LoVo (cell line): ENCODE results near the gene PIGC.

Source experiments
- DNase-seq: peaks from one replicate; pipeline ENCODE4 v3.0.0-alpha.2; 2016; ENCODE audit warnings: low spot score

PIGC gene

DNA sequence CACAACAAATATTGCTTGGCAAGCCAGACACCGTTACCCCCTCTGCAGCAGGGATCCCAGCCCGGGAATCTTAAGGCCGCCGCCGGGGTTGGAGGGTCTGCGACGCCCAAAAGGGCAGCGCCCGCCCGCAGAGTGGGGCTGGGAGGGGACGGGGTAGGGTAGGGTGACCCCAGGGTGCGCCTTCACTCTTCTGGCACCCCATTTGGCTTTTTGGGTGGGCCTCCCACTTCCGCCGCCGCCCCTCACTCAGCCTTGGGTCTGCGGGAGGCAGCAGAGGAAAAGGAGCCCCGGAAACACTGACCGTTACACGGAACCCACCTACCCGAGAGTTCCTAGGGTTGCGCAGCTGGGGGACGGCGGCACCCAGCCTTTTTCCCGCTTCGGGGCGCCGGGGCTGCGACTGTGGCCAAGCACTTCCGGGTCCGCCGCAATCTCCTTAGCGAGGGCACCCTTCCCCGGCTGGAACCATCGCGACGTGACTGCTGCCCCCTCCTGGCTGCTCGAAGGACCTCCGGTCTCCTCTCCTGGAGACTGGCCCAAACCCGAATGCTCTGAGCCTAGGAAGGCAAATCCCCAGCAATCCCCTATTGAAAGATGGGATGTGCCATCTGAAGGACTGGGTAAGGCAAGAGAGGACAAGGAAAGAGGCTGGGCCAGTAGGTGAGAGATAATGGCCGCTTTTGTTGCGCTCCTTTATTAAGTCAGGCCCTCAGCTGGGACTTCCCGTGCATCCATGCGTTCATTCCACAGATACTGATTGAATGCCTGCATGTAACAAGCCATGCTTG, at the start of gene PIGC:
Gene PIGC, minus strand, starts transcription at position 404 of the 788 bp plus-strand sequence. CDS start 1,447 bp downstream, outside the sequence.
- DNase-seq = peak; percentile 94

GRCh38 chr1:172492421-172492820, 48.6 kb upstream of the PIGC start:
- no peak for DNase-seq

DNA sequence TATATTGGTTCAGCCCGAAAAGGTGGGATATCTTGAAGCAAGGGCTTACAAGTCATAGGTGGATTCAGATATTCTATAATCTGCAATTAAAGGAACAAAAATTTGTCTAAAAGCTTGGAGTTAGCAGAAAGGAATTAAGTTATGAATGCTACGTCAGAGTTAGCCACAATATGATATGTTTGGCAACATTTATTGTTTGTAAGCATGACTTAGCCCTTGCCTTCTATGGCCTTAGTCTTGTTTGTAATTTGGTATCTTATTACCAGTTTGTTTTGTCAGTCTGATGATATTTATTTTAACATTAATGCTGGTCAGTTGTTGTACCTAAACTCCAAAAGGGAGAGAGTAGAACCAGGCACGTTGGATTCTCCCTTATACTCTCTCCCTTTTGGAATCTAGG, 46.0 kb upstream of the PIGC start:
- no peak for DNase-seq

- no peak for DNase-seq
These were observed 44.5 kb upstream of the PIGC start for GRCh38 chr1:172488393-172488792.

- no peak for DNase-seq
These were observed 43.7 kb upstream of the PIGC start for GRCh38 chr1:172487550-172487949.

GRCh38 chr1:172486805-172487454, 43.1 kb upstream of the PIGC start:
- DNase-seq = no peak

GRCh38 chr1:172485626-172486025, 41.8 kb upstream of the PIGC start:
- no peak for DNase-seq

DNA sequence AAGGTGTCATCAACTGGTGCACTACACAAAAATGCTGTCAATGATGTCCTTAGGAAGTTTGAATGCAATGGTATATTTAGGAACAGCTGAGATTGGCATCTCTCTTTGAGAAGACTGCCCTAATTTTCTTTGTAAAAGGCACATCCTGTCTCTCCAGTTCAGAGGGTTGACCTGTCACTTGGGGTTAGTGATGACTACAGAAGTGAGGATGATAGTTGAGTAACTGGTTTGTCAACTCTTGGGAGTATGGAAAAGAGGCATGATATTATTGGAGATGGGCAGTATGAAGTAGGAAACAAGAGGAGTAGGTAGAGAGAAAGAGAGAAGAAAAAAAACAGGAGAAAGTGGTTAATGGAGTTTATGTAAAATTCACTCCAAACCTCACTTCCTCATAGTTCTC, 40.4 kb upstream of the PIGC start:
- peak; percentile 19 for DNase-seq

GRCh38 chr1:172483448-172483847, 39.6 kb upstream of the PIGC start:
- no peak for DNase-seq

DNA sequence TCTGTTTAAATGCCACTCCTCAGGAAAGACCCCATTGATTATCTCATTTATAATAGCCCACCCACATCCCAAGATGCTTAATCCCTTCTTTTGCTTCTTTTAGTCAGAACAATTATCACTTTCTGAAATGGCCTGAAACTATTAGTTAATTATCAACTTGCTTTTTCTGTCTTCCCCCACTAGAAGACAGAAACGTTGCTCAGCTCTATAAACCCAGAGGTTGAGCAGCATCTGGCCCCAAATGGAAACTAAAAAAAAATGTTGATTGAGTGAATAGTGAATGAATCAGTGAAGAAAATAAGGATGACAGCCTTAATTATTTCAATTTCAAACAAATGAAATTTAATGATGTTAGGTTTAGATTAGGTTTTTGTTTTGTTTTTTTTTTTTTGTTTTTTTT, 38.2 kb upstream of the PIGC start:
- no peak for DNase-seq

DNA sequence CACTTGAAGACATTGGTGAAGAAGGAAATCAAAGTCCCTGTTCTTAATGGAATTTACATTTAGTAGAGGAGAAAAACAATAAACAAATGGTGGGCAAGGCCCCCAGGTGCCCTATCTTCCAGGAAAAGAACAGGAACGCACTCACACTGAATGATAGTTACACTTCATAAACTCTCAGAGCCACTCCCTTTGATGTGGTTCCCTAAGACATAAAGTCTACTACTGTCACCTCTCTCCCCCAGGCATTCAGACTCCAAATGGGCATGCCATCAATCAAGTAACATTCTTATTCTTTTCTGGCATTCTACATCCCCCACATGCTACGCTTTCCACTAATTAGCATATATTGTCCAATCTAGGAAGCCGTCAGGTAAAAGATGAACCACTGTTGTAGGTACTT, 36.6 kb upstream of the PIGC start:
- DNase-seq = peak; percentile 16

DNA sequence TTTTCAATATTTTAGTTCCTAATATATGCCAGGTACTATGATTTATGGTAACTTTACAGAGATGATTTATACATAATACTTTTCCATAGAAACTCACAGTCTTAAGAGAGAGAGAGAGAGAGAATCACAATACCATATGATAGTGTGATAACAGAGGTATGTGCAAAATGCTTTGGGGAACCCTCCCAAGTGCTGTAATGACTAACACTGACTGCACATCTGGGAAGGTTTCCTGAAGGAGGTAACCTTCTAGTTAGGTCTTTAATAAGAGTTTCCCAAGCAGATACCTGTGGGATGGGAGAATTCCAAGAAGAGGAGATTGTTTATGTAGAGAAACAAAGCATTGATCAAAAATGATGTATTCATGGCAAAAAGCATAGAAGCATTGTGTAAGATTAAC, 34.6 kb upstream of the PIGC start:
- DNase-seq = no peak

DNA sequence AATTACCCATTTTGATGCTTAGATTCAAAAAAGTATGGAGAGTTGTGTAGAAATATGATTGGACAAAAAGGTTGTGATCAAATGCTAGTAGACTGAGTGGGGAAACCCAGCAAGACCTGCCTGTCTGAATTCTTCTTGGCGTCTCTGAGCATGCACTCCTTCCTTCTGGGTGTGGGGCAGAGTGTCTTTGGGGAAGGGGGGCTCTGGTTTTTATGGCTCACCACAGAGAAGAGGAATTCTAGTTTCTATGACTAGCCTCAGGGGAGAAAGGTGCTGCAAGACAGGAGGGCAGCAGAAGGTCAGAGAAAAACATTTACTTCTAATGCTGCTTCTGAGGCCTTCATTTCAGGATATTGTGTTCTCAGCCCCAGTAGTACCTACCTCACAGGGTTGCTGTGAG, 33.9 kb upstream of the PIGC start:
- no peak for DNase-seq

GRCh38 chr1:172477216-172477615, 33.3 kb upstream of the PIGC start:
- peak; percentile 30 for DNase-seq

DNA sequence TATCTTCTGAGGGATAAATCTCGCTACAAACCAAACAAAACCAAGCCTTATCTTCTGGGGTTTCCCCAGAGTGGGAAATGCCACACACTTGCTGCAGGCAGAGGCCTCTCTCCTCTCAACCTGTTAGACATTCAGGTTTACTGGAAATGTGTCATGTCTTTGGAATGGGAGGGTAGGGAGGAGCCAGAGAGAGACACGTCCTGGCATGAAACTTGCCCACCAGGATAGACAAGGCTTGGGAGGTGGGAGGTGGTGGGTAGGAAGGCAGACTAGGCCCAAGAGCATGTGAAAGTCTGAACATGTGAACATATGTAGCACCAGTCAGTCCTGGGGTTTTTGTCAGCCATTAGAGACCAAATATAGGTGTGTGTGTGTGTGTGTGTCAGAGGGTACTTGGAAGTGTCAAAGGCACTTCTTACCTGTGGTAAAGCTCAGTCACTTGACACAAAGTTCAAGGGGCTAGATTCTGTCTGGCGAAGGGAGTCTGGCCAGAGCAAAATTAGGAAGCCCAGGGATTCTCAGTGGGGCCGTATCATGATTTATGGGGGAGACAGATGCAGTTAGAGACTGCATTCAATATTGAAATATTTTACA, 32.4 kb upstream of the PIGC start:
- peak; percentile 71 for DNase-seq

- no peak for DNase-seq
These were observed 30.0 kb upstream of the PIGC start for GRCh38 chr1:172473842-172474241.

DNA sequence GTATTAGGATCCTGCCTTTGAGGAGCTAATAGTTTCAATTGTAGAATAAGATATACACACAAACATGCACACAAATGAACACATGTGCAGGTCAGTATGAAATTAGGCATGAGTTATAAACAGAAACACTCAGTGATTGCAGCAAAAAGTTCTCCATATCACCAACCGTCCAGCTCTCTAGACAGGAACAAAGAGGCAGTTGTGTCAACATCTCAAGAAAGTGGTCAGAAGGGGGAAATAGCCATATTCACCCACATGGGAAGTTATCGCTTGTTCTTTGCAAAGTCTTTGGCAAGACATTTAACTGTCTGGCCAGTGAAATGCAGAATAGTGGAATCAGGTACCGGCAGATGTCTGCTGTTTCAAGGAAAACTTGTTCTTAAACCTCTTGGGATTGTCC, 29.4 kb upstream of the PIGC start:
- no peak for DNase-seq

DNA sequence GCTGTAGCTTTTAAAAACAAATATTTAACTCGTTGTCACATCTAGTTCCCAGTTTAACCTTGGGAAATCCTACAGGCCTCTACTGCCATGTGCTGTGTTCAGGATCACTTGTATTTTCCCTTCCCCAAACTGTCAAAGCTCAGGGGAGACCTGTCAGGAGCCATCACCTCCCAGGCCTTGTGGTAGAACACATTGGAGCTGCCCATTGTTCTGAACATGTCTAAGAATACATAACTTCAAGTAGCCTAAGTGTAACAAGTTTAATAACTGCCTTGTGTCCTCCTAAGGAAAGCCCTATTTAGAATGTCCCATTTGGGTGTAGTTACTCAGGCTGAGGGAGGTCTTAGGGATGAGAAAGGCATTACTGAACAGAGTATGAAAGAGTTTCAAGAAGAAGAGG, 28.6 kb upstream of the PIGC start:
- no peak for DNase-seq

GRCh38 chr1:172471666-172472065, 27.8 kb upstream of the PIGC start:
- DNase-seq = no peak

DNA sequence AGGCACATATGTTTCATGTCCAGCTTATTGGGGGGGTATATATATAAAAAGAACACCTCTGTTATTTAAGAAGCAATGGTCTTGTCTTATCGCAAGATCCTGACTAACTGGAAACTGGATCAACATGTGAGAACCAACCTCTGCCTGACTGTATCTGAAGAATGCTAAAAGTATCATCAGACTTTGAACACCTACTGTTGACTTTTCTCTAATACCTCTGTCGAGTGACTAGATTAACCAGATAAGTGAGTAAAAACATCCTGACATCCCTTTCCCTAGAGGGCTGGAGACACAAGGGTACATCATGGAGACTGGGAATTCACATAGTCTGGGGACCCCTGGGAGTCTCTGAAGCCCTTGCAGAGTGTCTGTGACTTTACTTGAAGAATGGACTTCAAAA, 26.3 kb upstream of the PIGC start:
- DNase-seq = no peak

DNA sequence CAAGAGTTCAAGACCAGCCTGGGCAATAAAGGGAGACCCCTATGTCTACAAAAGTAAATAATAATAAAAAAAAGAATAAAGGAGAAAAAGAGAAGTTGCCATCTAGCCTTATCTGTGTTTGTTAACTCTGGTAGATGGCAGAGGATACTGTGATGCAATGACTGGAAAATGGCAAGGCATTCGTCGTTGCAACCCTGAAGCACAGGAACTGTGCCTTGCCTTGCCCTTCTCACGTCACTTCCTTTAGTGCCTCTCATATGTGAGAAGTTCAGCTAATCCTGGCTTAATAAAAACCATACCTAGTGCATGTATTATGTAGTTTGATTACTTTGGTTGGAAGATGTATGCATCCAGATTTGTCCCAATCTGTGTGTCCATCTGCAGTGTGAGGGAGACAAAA, 25.8 kb upstream of the PIGC start:
- DNase-seq = no peak

DNA sequence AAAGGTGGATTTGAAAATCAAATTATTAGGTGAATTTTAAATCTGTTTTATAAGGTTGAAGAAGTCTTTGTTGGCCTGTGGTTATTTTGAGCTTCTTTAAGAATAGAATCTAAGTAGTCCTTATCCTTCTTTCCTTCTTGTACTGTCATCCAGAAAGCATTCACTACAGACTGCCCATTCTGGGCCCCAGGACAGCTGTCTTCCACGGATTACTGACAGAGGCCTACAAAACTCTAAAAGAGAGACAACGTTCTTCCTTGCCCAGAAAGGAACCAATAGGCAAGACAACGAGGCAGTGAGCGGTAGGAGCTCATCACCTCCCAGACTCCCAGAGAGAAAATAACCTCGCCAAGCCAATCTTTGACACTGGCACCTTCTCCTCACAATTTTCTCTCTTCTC, 24.4 kb upstream of the PIGC start:
- DNase-seq = no peak

DNA sequence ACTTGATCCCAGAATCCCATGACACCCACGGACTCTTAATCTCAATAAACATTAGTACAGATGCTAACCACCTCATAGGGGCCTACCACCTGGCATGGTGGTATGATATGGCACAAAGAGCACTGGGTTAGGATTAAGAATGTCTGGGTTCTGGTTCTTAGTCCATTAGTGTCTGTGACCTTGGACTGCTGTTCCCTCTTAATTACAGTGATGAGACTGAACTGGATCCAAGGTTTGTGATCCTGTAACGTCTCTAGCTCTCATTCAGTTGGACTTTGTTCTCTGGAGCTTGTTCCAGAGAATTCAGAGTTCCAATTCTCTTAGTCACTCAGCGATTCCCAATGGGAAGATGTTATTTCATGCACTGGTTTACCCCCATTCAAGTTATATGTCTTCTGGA, 23.6 kb upstream of the PIGC start:
- peak; percentile 66 for DNase-seq
